GM12878 (cell line): Measurements from ENCODE around the gene TRPM7. TPM values are rescaled to one million over a fixed set of nuclear protein-coding genes. Genes with fewer than 3 reads are reported as not detected.

Source experiments
- ATAC-seq: fragments of 200-7000 bp; cut with Tn5 transposase; 3 replicates; pipeline ENCODE4 v1.9.1; 2020; ENCODE audit warnings: mild to moderate bottlenecking, moderate library complexity
- BruUV-seq: library from RNA; stranded (reverse); fragments of 400-500 nt; replicated peaks from 2 replicates; lab custom pipeline; 2021; lab: Mats Ljungman, UMichigan
- CTCF ChIA-PET: fragments of 300-600 bp; sonication (Branson Sonifier 250); formaldehyde crosslinking; extraction: SDS; loops from one replicate; lab custom pipeline; 2021; ENCODE audit warnings: inconsistent platforms; lab: Yijun Ruan, JAX
- POLR2A ChIA-PET: fragments of 350-600 bp; formaldehyde crosslinking; extraction: SDS; loops from one replicate; lab custom pipeline; 2021; ENCODE audit warnings: inconsistent platforms; lab: Charles Lee
- RAD21 ChIA-PET: fragments of 300-600 bp; sonication (Branson Sonifier 250); formaldehyde crosslinking; loops from one replicate; lab custom pipeline; 2023; ENCODE audit warnings: antibody characterized with exemption; ENCODE audit not compliant: unreplicated experiment; lab: Charles Lee
- SMC1A ChIA-PET: fragments of 300-600 bp; sonication (Branson Sonifier 250); formaldehyde crosslinking; loops from one replicate; lab custom pipeline; 2023; ENCODE audit not compliant: unreplicated experiment, uncharacterized antibody; lab: Charles Lee
- DNase-seq: peaks from one replicate; pipeline ENCODE4 v3.0.0-alpha.2; 2011; ENCODE audit warnings: low read depth, low spot score
- FAIRE-seq: peaks from 3 replicates; lab custom pipeline; 2011; peaks lifted over from hg19 to GRCh38; lab: Jason Lieb, UNC
- H2AFZ ChIP-seq: 2 replicates; pipeline ENCODE4 v1.6.0; 2011; ENCODE audit warnings: low read depth, low read length, control low read depth; ENCODE audit not compliant: control insufficient read depth
- H3K27ac ChIP-seq: 2 replicates; pipeline ENCODE4 v1.5.1; 2011; ENCODE audit warnings: control low read depth; ENCODE audit not compliant: control insufficient read depth, insufficient read depth
- H3K27me3 ChIP-seq, 2 experiments: replicated peaks in 1 of 2; 2 replicates each; pipeline versions ENCODE4 v1.6.0 to v1.6.1; 2011; ENCODE audit warnings: low read length in 1 of 2; ENCODE audit not compliant: control insufficient read depth in 2 of 2, insufficient read depth in 2 of 2
- H3K36me3 ChIP-seq, 2 experiments: 2 replicates each; pipeline ENCODE4 v1.5.1; 2011; ENCODE audit warnings: low read length in 1 of 2; ENCODE audit not compliant: control insufficient read depth in 2 of 2, insufficient read depth in 2 of 2
- H3K4me1 ChIP-seq: 2 replicates; pipeline ENCODE4 v1.6.1; 2011; ENCODE audit warnings: mild to moderate bottlenecking, low read length, moderate library complexity, mixed read lengths; ENCODE audit not compliant: control insufficient read depth, insufficient read depth
- H3K4me2 ChIP-seq: 2 replicates; pipeline ENCODE4 v1.6.0; 2011; ENCODE audit warnings: control low read depth; ENCODE audit not compliant: control insufficient read depth, insufficient read depth
- H3K4me3 ChIP-seq: fragments of 200-600 bp; sonication (generic); 2 replicates; pipeline ENCODE4 v1.5.1; 2016
- H3K79me2 ChIP-seq: 2 replicates; pipeline ENCODE4 v1.6.0; 2011; ENCODE audit warnings: low read length; ENCODE audit not compliant: control insufficient read depth, insufficient read depth
- H3K9ac ChIP-seq: 2 replicates; pipeline ENCODE4 v1.8.0; 2011; ENCODE audit warnings: low read length, control low read depth, mixed read lengths; ENCODE audit not compliant: control insufficient read depth, insufficient read depth
- H3K9me3 ChIP-seq: replicated peaks from 3 replicates; pipeline ENCODE4 v1.5.1; 2011; ENCODE audit warnings: mild to moderate bottlenecking, low read length; ENCODE audit not compliant: control insufficient read depth, insufficient read depth
- H4K20me1 ChIP-seq: 2 replicates; pipeline ENCODE4 v1.6.0; 2011; ENCODE audit not compliant: control insufficient read depth, insufficient read depth
- CTCF ChIP-seq, 3 experiments: IDR thresholded peaks in 2 of 3; conservative IDR thresholded peaks in 1 of 3; 2 replicates each; pipeline ENCODE4 v1.5.1; 2011; ENCODE audit warnings: low read depth in 3 of 3, low read length in 3 of 3, mild to moderate bottlenecking in 3 of 3, control low read depth in 2 of 3, moderate library complexity in 2 of 3, inconsistent platforms in 1 of 3, mixed read lengths in 1 of 3; ENCODE audit not compliant: control insufficient read depth in 2 of 3, insufficient read depth in 1 of 3; ENCODE audit errors: extremely low read depth in 1 of 3
- EGR1 ChIP-seq, 2 experiments: IDR thresholded peaks; 1 replicate in 1 of 2; 2 replicates in 1 of 2; pipeline ENCODE4 v1.6.1; 2011 to 2012; ENCODE audit warnings: low read depth in 2 of 2, low read length in 2 of 2, borderline replicate concordance in 1 of 2, mild to moderate bottlenecking in 1 of 2, moderate library complexity in 1 of 2
- HDAC6 ChIP-seq: fragments of 200-600 bp; sonication (generic); IDR thresholded peaks from one replicate; pipeline ENCODE4 v1.8.0; 2017; ENCODE audit warnings: antibody characterized with exemption; ENCODE audit not compliant: unreplicated experiment
- NRF1 ChIP-seq: conservative IDR thresholded peaks from 2 replicates; pipeline ENCODE4 v1.6.1; 2011; ENCODE audit warnings: mild to moderate bottlenecking, low read depth, low read length, improper control_type of control experiment
- RELB ChIP-seq: fragments of 450-650 bp; IDR thresholded peaks from 2 replicates; pipeline ENCODE4 v1.6.1; 2017; ENCODE audit warnings: low read depth, mild to moderate bottlenecking, moderate library complexity
- REST ChIP-seq: IDR thresholded peaks from 2 replicates; pipeline ENCODE4 v1.6.1; 2012; ENCODE audit warnings: mild to moderate bottlenecking, low read depth, low read length
- SMAD5 ChIP-seq: IDR thresholded peaks from 2 replicates; pipeline ENCODE4 v1.6.1; 2016; ENCODE audit warnings: antibody characterized with exemption, low read depth
- SREBF2 ChIP-seq: IDR thresholded peaks from 2 replicates; pipeline ENCODE4 v1.6.1; 2012; ENCODE audit warnings: mild to moderate bottlenecking, low read length
- YBX1 ChIP-seq: fragments of 450-650 bp; IDR thresholded peaks from 2 replicates; pipeline ENCODE4 v1.6.1; 2016; ENCODE audit warnings: antibody characterized with exemption
- WGBS: methylation state at CpG from one replicate; pipeline ENCODE4 v1.1.6; 2016; ENCODE audit warnings: low lambda C conversion rate; ENCODE audit not compliant: insufficient replicate concordance, insufficient coverage; ENCODE audit errors: missing lambda C conversion rate; 5-methylcytosine and 5-hydroxymethylcytosine counted together
- in situ Hi-C: fragments of 300-500 bp; cut with MboI; formaldehyde crosslinking; loops from 9 replicates; pipeline ENCODE4 v1.14.3; 2018; ENCODE audit warnings: mixed read lengths
- intact Hi-C: fragments of 100-400 bp; cut with micrococcal nuclease; formaldehyde crosslinking; loops from one replicate; pipeline ENCODE4 v1.14.2; 2022; ENCODE audit not compliant: unreplicated experiment
- polyA plus RNA-seq, 11 experiments: library from polyadenylated mRNA; depleted of rRNA in 4 of 11; unstranded in 6 of 11; stranded (reverse) in 5 of 11; fragments of >200 nt; fragmentation: Nextera tagmentation in 4 of 11; fragmentation: Illumina TruSeq in 1 of 11; extraction: Ambion mirVana in 4 of 11; extraction: Trizol in 1 of 11; gene quantifications; 1 replicate in 1 of 11; 2 replicates in 10 of 11; pipeline versions ENCODE4 v1.2.1 to v1.2.3, GENCODE V29; 2011 to 2016; ENCODE audit warnings: inconsistent platforms in 2 of 11, missing spikeins in 2 of 11, low read depth in 1 of 11
- total RNA-seq, 4 experiments: library from RNA; depleted of rRNA in 3 of 4; stranded (reverse); fragments of >200 nt in 3 of 4; fragmentation: Illumina TruSeq in 1 of 4; extraction: Trizol in 1 of 4; gene quantifications; 2 replicates each; pipeline versions ENCODE4 v1.2.1 to v1.2.3, GENCODE V29; 2013 to 2021

Gene TRPM7
- total and polyA plus RNA-seq, 10 of the 15 experiments (the other 5 are each of a cell fraction or from before 2014, with no cell fraction given): 4.5 to 49.7 (median 22.5) TPM

GRCh38 chr15:50546566-50546965 lies 140.0 kb downstream of the TRPM7 start, which contains the start of gene USP50:
USP50 (minus strand) TSS chr15:50546666; CDS start chr15:50546525, 141 bp downstream.
- CTCF ChIA-PET: no interaction called here
- H2AFZ ChIP-seq: no peak within 1 kb of the TSS

GRCh38 chr15:50544368-50544767 lies 142.2 kb downstream of the TRPM7 start:
- H3K4me3 ChIP-seq: no peak overlapping the region
- no peak for TF ChIP-seq REST
- no peak for TF ChIP-seq SMAD5
- TF ChIP-seq EGR1 (IDR thresholded peaks at IDR 0.05; ENCODE audit: borderline replicate concordance in 1 of 2, low read depth in 2 of 2, low read length in 2 of 2): no peak
- TF ChIP-seq CTCF (IDR thresholded peaks at IDR 0.05 in 2 of 3, conservative IDR thresholded peaks at IDR 0.05 in 1 of 3; ENCODE audit: control insufficient read depth in 2 of 3, extremely low read depth in 1 of 3, insufficient read depth in 1 of 3, low read depth in 3 of 3, low read length in 3 of 3): no peak
- TF ChIP-seq NRF1: no peak

More at GRCh38 chr15:50546566-50546965, 140.0 kb downstream of the TRPM7 start, which contains the start of gene USP50:
- no peak for FAIRE-seq
- BruUV-seq: no TSS peak
- DNase-seq: no peak
- RAD21 ChIA-PET: no interaction called here
- POLR2A ChIA-PET: no interaction called here
- WGBS: 97% methylated on average over 5 of the region's 5 CpGs
- H3K4me3 ChIP-seq: no peak within 1 kb of the TSS
- no peak within 1 kb of the TSS for H3K4me2 ChIP-seq
- no peak for ATAC-seq
- no peak for TF ChIP-seq RELB
- TF ChIP-seq YBX1: no peak
- TF ChIP-seq SREBF2: no peak
- TF ChIP-seq HDAC6: no peak
- H3K9me3 ChIP-seq: no peaks in the 10 kb centered on the region
- H3K9ac ChIP-seq: no peak within 1 kb of the TSS
- H3K4me1 ChIP-seq: peaks cover 7% of the 10 kb centered on the region
- in situ Hi-C loops: no loop called here
- SMC1A ChIA-PET: interaction anchor here (0.7 to 1.1 kb wide), 3 partner anchors 11 to 328 kb away, joined by 3 read pairs; no protein-coding TSS in a partner anchor
- no peak within 1 kb of the TSS for H3K27ac ChIP-seq
- H3K27me3 ChIP-seq: no peaks in the 10 kb centered on the region
- no peaks in the 10 kb centered on the region for H4K20me1 ChIP-seq
- H3K79me2 ChIP-seq: no peaks in the 10 kb centered on the region
- H3K36me3 ChIP-seq: no peaks in the 10 kb centered on the region
- intact Hi-C loops: no loop called here

More at GRCh38 chr15:50544368-50544767, 142.2 kb downstream of the TRPM7 start:
- Histone ChIP-seq H3K27ac (no peak overlapping the region), H3K9me3 (no peaks in the 10 kb centered on the region), H3K36me3 (no peaks in the 10 kb centered on the region), H3K4me2 (no peak overlapping the region), H3K4me1 (peaks cover 7% of the 10 kb centered on the region), H3K9ac (no peak overlapping the region), H3K79me2 (no peaks in the 10 kb centered on the region), H3K27me3 (no peaks in the 10 kb centered on the region), H4K20me1 (no peaks in the 10 kb centered on the region), H2AFZ (no peak overlapping the region)
- intact Hi-C loops (no loop called here), in situ Hi-C loops (no loop called here)
- ChIA-PET CTCF (interaction anchor here (1.0 kb wide), 1 partner anchor 13 kb away, joined by 5 read pairs; no protein-coding TSS in a partner anchor), POLR2A (interaction anchor here (0.5 to 0.6 kb wide), 2 partner anchors 144 to 262 kb away, joined by 3 to 7 read pairs; no protein-coding TSS in a partner anchor), RAD21 (no interaction called here), SMC1A (no interaction called here)
- no TSS peak for BruUV-seq
- 80% methylated on average over 5 of the region's 5 CpGs for WGBS
- ATAC-seq (no peak), FAIRE-seq (no peak), DNase-seq (no peak)
